ENCODE measurements around the gene CXXC4. TPM values are rescaled to one million over a fixed set of nuclear protein-coding genes. Genes with fewer than 3 reads are reported as not detected.
A peak's percentile ranks its signal among the peaks of the same experiment; 100 is the strongest.

CXXC4 gene
- total RNA-seq, 1 donor from 2014 or later: not detected

DNA sequence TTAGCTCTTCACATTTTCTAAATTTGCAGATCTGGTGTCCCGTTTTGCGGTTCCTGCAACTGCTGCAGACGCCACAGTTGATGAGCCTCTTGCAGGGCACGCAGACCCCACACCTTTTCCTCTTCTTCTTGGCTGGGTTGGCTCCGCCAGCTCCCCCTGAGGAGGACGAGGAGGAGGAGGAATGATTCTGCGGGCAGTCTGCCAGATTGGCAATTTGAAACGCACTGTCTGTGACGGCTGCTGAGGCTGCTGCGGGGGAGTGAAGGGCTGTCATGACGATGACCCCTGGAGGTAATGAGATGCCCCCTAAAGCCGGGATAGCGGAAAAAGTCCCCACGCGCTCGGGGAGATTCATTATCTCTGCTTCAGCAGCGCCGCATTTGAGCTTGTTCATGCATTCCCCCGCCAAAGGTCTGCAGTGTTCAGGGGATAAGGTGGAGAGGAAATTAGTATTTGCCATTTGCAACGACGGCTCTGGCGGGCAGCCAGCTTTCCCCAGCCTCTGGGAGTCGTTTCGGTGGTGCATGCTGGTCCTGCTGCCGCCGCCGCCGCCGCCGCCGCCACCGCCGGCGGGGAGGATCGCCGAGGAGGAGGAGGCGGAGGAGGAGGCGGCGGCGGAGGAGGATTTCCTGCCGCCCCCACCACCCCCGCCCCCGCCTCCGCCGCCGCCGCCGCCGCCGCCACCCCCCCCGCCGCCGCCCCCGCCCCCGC, 3.8 kb downstream of the CXXC4 start:
- ChIA-PET POLR2A (no interaction called here), CTCF (no interaction called here)
- intact Hi-C loops (cut with micrococcal nuclease): loop anchor here (5.0 kb wide), 1 partner anchor 371 kb away; no protein-coding TSS in a partner anchor
- Mint-ChIP-seq H3K4me3 (peak overlapping the region; percentile 79), H3K36me3 (ENCODE audit: low read depth) (no peaks in the 10 kb centered on the region), H3K27ac (no peak overlapping the region), H3K27me3 (peaks cover 46% of the 10 kb centered on the region), H3K9me3 (no peaks in the 10 kb centered on the region), H3K4me1 (peaks cover 34% of the 10 kb centered on the region)
- no peak for TF ChIP-seq CTCF (IDR thresholded peaks at IDR 0.05)
- DNase-seq (no peak), ATAC-seq (ENCODE audit: low read depth) (peak; percentile 39)

DNA sequence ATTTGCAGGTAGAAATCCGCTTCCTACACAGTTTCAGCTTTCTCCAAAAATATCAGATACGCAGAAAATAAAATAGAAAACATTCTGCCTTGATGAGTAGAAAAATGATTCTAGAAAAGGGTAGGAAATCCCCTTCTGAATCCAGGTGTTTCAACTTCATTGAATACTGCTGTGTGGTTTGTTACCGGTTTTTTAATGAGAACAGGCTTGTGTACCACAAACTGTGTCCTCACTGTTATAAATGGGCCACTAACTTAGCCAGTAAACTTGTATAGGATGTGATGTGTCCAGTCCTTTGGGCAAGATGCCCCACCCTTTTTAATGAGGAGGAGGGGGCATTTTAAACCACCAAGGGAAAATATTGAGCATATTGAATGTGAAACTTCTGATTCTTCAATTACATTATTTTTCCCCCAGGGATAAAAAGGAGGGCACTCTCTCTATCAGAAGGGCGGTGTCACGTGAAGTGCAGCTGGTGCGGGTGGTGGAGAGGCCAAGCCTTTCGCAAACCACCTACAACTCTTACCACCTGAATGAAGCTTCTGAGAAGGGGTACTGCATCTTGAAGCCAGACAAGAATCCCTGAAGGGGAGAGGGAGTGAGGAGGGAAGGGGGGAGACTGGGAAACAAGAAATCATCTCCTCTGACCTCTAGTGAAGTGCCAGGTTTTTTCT, 4.5 kb downstream of the CXXC4 start:
- H3K9me3 Mint-ChIP-seq: no peaks in the 10 kb centered on the region
- TF ChIP-seq CTCF (IDR thresholded peaks at IDR 0.05): no peak
- ChIA-PET CTCF (no interaction called here), POLR2A (no interaction called here)
- peaks cover 29% of the 10 kb centered on the region for H3K4me1 Mint-ChIP-seq
- H3K4me3 Mint-ChIP-seq: peak overlapping the region; percentile 79
- H3K27ac Mint-ChIP-seq: no peak overlapping the region
- H3K27me3 Mint-ChIP-seq: peaks cover 45% of the 10 kb centered on the region
- ATAC-seq (ENCODE audit: low read depth) (peak; percentile 25), DNase-seq (no peak)
- no peaks in the 10 kb centered on the region for H3K36me3 Mint-ChIP-seq (ENCODE audit: low read depth)
- intact Hi-C loops (cut with micrococcal nuclease): loop anchor here (5.0 kb wide), 1 partner anchor 372 kb away; no protein-coding TSS in a partner anchor

- Mint-ChIP-seq H3K36me3 (ENCODE audit: low read depth) (no peaks in the 10 kb centered on the region), H3K27ac (no peak overlapping the region), H3K9me3 (no peaks in the 10 kb centered on the region), H3K27me3 (peaks cover 42% of the 10 kb centered on the region), H3K4me3 (no peak overlapping the region), H3K4me1 (peaks cover 27% of the 10 kb centered on the region)
- ATAC-seq (ENCODE audit: low read depth): no peak
- ChIA-PET CTCF (no interaction called here), POLR2A (no interaction called here)
- no peak for TF ChIP-seq CTCF (IDR thresholded peaks at IDR 0.05)
- no peak for DNase-seq
- intact Hi-C loops (cut with micrococcal nuclease): loop anchor here (5.0 kb wide), 1 partner anchor 373 kb away; no protein-coding TSS in a partner anchor
Observed at GRCh38 chr4:104489731-104490095, 5.0 kb downstream of the CXXC4 start.

DNA sequence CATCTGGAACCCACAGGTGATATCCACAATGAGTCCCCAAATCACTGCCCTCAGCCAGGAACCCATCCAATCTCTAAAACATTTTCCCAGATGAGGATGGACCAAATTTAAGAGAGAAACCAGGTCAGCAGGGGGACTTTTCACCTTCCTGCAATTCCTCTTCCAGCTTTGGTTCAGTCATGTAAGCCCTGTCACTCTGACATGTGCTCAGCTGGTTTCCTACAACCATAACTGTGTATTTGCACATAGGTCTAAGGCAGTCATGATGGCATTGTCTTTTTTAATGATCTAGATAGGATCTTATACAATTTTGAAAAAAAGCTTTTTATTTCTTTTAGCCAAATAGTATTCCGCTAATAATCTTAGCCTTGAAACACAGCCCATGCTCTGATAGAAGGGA, 6.5 kb downstream of the CXXC4 start:
- H3K4me3 Mint-ChIP-seq: no peak overlapping the region
- no peak for TF ChIP-seq CTCF (IDR thresholded peaks at IDR 0.05)

DNA sequence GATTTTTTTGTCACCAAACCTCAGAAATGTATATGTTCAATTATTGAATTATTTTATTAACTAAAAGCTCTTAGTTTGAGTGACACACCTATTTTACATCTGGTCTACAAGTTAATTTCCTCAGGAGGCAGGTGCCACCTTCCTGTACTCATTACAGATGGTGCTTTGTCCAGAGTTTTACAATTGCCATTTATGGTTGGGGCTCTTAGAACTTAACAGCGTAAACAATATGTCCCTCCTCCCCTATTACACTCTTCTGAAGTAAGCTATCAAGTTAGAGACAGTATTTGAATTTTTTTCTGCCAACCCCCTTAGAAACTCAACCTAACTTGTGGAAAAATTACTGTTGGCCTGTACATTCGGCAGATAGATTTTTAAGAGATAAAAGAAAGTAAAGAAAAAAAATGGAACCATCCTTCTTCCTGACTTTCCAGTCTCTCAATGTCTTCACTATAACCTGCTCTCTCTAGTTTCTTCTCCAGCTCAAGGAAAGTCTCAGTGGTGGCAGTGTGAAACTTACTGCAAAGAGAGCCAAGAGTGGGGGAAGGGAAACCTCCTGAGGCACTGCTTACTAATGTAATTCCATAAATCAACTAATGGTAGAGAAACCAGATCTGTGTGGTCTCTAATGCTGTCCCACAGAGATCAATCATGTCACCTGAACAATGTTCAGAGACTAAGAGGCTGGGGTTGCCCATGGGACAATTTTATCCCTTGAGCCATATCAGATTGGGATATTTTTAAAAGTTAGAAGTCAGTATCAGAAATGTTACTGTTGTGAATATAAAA, 7.8 kb downstream of the CXXC4 start:
- intact Hi-C loops (cut with micrococcal nuclease): no loop called here

More for the DNA sequence above, 6.5 kb downstream of the CXXC4 start:
- DNase-seq (no peak), ATAC-seq (ENCODE audit: low read depth) (no peak)
- intact Hi-C loops (cut with micrococcal nuclease): no loop called here
- Mint-ChIP-seq H3K36me3 (ENCODE audit: low read depth) (no peaks in the 10 kb centered on the region), H3K9me3 (no peaks in the 10 kb centered on the region), H3K27me3 (peaks cover 32% of the 10 kb centered on the region), H3K4me1 (peaks cover 23% of the 10 kb centered on the region), H3K27ac (no peak overlapping the region)
- POLR2A ChIA-PET: no interaction called here
- CTCF ChIA-PET: no interaction called here

More for the DNA sequence above, 7.8 kb downstream of the CXXC4 start:
- DNase-seq (no peak), ATAC-seq (ENCODE audit: low read depth) (no peak)
- H3K27ac Mint-ChIP-seq: no peak overlapping the region
- no peaks in the 10 kb centered on the region for H3K9me3 Mint-ChIP-seq
- POLR2A ChIA-PET: no interaction called here
- no peak for TF ChIP-seq CTCF (IDR thresholded peaks at IDR 0.05)
- peaks cover 29% of the 10 kb centered on the region for H3K27me3 Mint-ChIP-seq
- H3K36me3 Mint-ChIP-seq (ENCODE audit: low read depth): no peaks in the 10 kb centered on the region
- no peak overlapping the region for H3K4me3 Mint-ChIP-seq
- CTCF ChIA-PET: no interaction called here
- H3K4me1 Mint-ChIP-seq: peaks cover 19% of the 10 kb centered on the region
